Measurements from ENCODE around the gene ZNF383.
"Not testable (repeated sequence)": the region's sequence is repeated elsewhere in the genome, so short reads cannot be mapped to it uniquely, and the experiment has no call there.

ZNF383 gene

GRCh38 chr19:37217775-37218591 is at the start of gene ZNF383:
ZNF383 (plus strand) TSS chr19:37218214; CDS start chr19:37230454, 12,240 bp downstream.
- DNase-seq, result peak; percentile 87 to 99 (median 96)

GRCh38 chr19:37172368-37173366 is 45.3 kb upstream of the ZNF383 start, which contains the start of gene ZNF585A:
ZNF585A (minus strand) TSS chr19:37172695; CDS start chr19:37169910, 2,785 bp downstream.
- DNase-seq, result peak in 13 of 14 donors; percentile 42 to 95 (median 88)

- not testable (repeated sequence) for DNase-seq
These were observed 31.9 kb upstream of the ZNF383 start for GRCh38 chr19:37186071-37186470.

- not testable (repeated sequence) for DNase-seq
These were observed 22.8 kb upstream of the ZNF383 start for GRCh38 chr19:37195248-37195647.

- not testable (repeated sequence) for DNase-seq
These were observed 20.9 kb upstream of the ZNF383 start for GRCh38 chr19:37197115-37197514.

- no peak for DNase-seq
These were observed 20.2 kb upstream of the ZNF383 start for GRCh38 chr19:37197768-37198167.

- no peak for DNase-seq
These were observed 587 bp upstream of the ZNF383 start for GRCh38 chr19:37217480-37217774.

GRCh38 chr19:37218592-37218935 is 550 bp downstream of the ZNF383 start:
- DNase-seq, result no peak

GRCh38 chr19:37220383-37220782 is 2.4 kb downstream of the ZNF383 start:
- DNase-seq, result no peak

GRCh38 chr19:37221136-37221535 is 3.1 kb downstream of the ZNF383 start:
- DNase-seq, result no peak

- DNase-seq, result no peak
These were observed 8.2 kb downstream of the ZNF383 start for GRCh38 chr19:37226248-37226647.

- DNase-seq, result peak in 1 of 14 donors; percentile 7
These were observed 10.0 kb downstream of the ZNF383 start for GRCh38 chr19:37227996-37228395.

GRCh38 chr19:37243206-37243632 is 25.2 kb downstream of the ZNF383 start:
- no peak for DNase-seq

- peak; percentile 36 to 94 (median 86) for DNase-seq
These were observed 33.6 kb downstream of the ZNF383 start for GRCh38 chr19:37251308-37252229.

- DNase-seq, result not testable (repeated sequence)
These were observed 45.0 kb downstream of the ZNF383 start for GRCh38 chr19:37263028-37263427.

- DNase-seq, result not testable (repeated sequence)
These were observed 49.0 kb downstream of the ZNF383 start for GRCh38 chr19:37267005-37267404.

- not testable (repeated sequence) for DNase-seq
These were observed 49.7 kb downstream of the ZNF383 start for GRCh38 chr19:37267755-37268154.

- not testable (repeated sequence) for DNase-seq
These were observed 62.6 kb downstream of the ZNF383 start for GRCh38 chr19:37280656-37281055.

- not testable (repeated sequence) for DNase-seq
These were observed 66.0 kb downstream of the ZNF383 start for GRCh38 chr19:37284020-37284419.

GRCh38 chr19:37289229-37289628 is 71.2 kb downstream of the ZNF383 start:
- not testable (repeated sequence) for DNase-seq

GRCh38 chr19:37292998-37293939 is 75.3 kb downstream of the ZNF383 start:
- DNase-seq, result not testable (repeated sequence)
